A549 (cell line): ENCODE measurements around the gene LRAT.

Source experiments
- CTCF ChIP-seq: fragments of >200 bp; sonication (Bioruptor Twin); formaldehyde crosslinking; IDR thresholded peaks from 3 replicates; pipeline ENCODE4 v1.5.1; 2016
- EHF ChIP-seq: fragments of 250-450 bp; sonication (Bioruptor Pico); IDR thresholded peaks from 2 replicates; pipeline ENCODE4 v1.5.0; 2020; ENCODE audit warnings: mild to moderate bottlenecking
- EP300 ChIP-seq, 2 experiments: fragments of >200 bp; sonication (Bioruptor Twin); formaldehyde crosslinking; IDR thresholded peaks; 2 replicates in 1 of 2; 3 replicates in 1 of 2; pipeline ENCODE4 v1.6.1; 2016 to 2017
- HDAC2 ChIP-seq: fragments of 200-600 bp; sonication (generic); IDR thresholded peaks from 2 replicates; pipeline ENCODE4 v1.6.1; 2016
- HES2 ChIP-seq: fragments of >200 bp; sonication (Bioruptor Twin); formaldehyde crosslinking; IDR thresholded peaks from 2 replicates; pipeline ENCODE4 v1.6.1; 2016
- NR3C1 ChIP-seq: fragments of >200 bp; sonication (Bioruptor Twin); formaldehyde crosslinking; IDR thresholded peaks from 3 replicates; pipeline ENCODE4 v1.6.1; 2017
- POLR2A ChIP-seq: IDR thresholded peaks from 2 replicates; pipeline ENCODE4 v1.6.1; 2012; ENCODE audit warnings: mild to moderate bottlenecking, low read length
- RCOR1 ChIP-seq: fragments of 150-350 bp; IDR thresholded peaks from 2 replicates; pipeline ENCODE4 v1.6.1; 2014; ENCODE audit warnings: antibody characterized with exemption, low read length, low read depth
- REST ChIP-seq: fragments of 200-600 bp; sonication (generic); IDR thresholded peaks from 2 replicates; pipeline ENCODE4 v1.6.1; 2016; ENCODE audit warnings: antibody characterized with exemption, mild to moderate bottlenecking, moderate library complexity
- RFX5 ChIP-seq: fragments of 450-650 bp; IDR thresholded peaks from 2 replicates; pipeline ENCODE4 v1.7.1; 2014; ENCODE audit warnings: antibody characterized with exemption, mild to moderate bottlenecking, moderate library complexity
- SREBF2 ChIP-seq: fragments of 450-650 bp; IDR thresholded peaks from 2 replicates; pipeline ENCODE4 v1.6.1; 2014; ENCODE audit warnings: mild to moderate bottlenecking, moderate library complexity
- ZC3H11A ChIP-seq: fragments of 450-650 bp; IDR thresholded peaks from 2 replicates; pipeline ENCODE4 v1.6.1; 2014; ENCODE audit warnings: antibody characterized with exemption, mild to moderate bottlenecking
- ZFP36 ChIP-seq: fragments of 450-650 bp; IDR thresholded peaks from 2 replicates; pipeline ENCODE4 v1.6.1; 2014; ENCODE audit warnings: borderline replicate concordance; ENCODE audit not compliant: partially characterized antibody

GRCh38 chr4:154741131-154741665, 2.6 kb upstream of the LRAT start:
- TF ChIP-seq EP300 (IDR thresholded peaks at IDR 0.05) (no peak), EHF (CRISPR knock-in tag) (no peak), CTCF (no peak), POLR2A (no peak), NR3C1 (no peak), SREBF2 (no peak), ZFP36 (no peak), ZC3H11A (no peak), HDAC2 (no peak), RFX5 (no peak), HES2 (no peak), REST (no peak), RCOR1 (no peak)
